T-helper 1 cell (primary cell): ENCODE results near the gene CRBN.

Source experiments
- DNase-seq, 5 donors: peaks; one replicate each; pipeline ENCODE4 v3.0.0-alpha.2; 2012 to 2020

Gene CRBN

GRCh38 chr3:3109407-3110298 lies 69.8 kb downstream of the CRBN start:
- DNase-seq = no peak

DNA sequence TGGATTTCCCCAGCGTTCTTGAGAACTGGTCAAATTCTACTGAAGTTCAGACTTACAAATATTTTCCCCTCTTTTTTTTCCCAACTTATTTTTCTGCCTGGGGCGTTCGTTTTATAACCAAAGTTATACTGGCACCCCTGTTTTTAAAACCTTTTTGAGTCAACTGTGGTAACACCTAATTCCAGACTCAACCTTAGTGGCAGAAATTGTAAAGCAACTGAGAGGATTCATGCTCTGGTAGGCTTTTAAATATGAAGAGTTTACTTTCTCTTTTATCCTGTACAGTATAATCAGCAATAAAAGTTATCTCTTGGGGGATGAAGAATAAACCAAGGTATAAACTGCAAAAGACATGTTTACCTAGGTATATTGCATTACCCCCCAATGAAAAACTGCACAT lies 71.6 kb downstream of the CRBN start:
- DNase-seq = no peak

GRCh38 chr3:3107181-3107580 lies 72.3 kb downstream of the CRBN start:
- DNase-seq = no peak

DNA sequence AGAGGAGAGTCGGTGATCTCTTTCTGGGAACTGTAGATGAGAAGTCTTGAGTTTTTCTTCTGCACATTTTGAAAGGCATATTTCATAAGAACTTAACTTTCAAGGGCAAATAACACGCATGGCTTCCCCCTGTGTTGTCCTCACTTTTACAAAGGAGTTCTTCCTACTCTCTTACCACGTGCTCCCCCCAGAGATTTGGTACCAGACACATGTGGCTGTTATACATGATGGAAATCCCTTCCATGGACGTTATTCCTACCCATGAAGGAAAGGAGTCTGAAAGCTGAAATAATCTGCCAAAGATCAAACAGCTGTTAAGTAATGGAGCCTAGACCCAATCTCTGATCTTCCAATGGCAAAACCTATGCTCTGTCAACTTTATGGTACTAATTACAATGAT lies 73.7 kb downstream of the CRBN start:
- no peak for DNase-seq

- DNase-seq = no peak
Observed at GRCh38 chr3:3105246-3105645, 74.2 kb downstream of the CRBN start.

DNA sequence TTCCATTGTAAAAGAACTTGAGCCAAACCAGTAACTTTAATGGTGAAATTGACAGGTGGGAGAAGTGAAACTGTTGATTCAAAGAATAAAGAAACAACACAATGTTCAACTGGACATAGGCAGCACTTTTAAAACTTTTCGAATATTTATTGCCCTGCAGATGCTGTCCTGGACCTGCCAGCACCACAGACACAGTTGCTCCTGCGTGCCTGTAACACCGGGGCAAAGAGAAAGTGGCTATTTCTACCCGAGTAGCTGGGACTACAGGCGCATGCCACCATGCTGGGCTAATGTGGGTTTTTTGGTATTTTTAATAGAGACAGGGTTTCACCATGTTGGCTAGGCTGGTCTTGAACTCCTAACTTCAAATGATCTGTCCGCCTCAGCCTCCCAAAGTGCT lies 76.7 kb downstream of the CRBN start:
- no peak for DNase-seq

- DNase-seq = no peak
Observed at GRCh38 chr3:3101660-3102458, 77.6 kb downstream of the CRBN start.
